ENCODE data around the gene AGAP3. TPM values are rescaled to one million over a fixed set of nuclear protein-coding genes. Genes with fewer than 3 reads are reported as not detected.

AGAP3 gene
- total RNA-seq (ENCODE audit: low replicate concordance) = 31.1 and 36.3 TPM in 2 replicates

DNA sequence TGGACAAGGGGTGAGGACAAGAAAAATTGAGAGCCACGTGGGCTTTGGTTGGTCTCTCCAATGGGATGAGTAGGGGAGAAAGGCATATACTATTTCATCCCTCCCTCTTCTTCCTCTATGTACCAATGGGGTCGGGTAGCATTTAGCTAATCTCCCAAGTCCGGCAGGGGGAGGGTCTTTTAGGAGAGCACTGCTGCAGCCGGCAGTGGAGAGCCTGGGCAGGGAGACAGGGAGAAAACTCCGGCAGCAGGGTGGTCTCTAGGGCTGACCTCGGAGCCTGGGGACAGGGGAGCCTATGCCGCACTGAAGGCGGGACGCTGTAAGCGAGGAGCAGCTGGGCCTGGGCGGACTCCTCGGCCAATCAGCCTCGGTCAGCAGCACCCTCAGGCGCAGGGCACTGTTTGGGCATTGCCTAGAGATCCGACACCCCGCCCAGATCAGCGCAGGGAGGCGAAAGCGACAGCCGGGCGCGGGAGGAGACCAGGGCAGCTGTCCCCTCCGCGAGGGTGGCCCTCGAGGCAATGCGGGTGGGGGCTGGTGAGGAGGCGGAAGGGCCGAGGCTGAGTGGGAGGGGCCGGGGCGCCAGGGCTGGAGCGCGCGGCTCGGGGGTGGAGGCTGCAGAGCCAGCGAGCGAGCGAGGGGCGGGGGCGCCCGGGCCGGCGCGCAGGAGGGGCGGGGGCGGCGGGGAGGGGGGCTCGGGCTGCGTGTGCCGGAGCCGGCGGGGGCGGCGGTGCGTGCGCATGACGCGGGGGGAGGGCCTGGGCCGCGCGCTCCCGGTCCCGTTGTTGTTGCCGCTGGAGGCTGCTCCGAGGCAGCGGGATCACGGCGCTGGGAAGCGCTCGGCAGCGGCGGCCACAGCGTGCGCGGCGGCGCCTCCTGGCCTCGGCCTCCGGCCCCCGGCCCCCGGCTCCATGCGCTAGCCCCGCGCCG lies at the start of gene AGAP3:
AGAP3 (plus strand) TSS at position 785 of the 930 bp plus-strand sequence. CDS start 267 bp downstream, outside the sequence.

GRCh38 chr7:151047976-151048815 lies 38.1 kb upstream of the AGAP3 start, which contains the start of gene ASIC3:
TSS of gene ASIC3 (plus strand) at chr7:151048531. CDS start at chr7:151048886, 355 bp downstream.

GRCh38 chr7:151057506-151057988 lies 28.7 kb upstream of the AGAP3 start, which contains the start of gene CDK5:
TSS of gene CDK5 (minus strand) at chr7:151057897. CDS start at chr7:151057848, 49 bp downstream.

DNA sequence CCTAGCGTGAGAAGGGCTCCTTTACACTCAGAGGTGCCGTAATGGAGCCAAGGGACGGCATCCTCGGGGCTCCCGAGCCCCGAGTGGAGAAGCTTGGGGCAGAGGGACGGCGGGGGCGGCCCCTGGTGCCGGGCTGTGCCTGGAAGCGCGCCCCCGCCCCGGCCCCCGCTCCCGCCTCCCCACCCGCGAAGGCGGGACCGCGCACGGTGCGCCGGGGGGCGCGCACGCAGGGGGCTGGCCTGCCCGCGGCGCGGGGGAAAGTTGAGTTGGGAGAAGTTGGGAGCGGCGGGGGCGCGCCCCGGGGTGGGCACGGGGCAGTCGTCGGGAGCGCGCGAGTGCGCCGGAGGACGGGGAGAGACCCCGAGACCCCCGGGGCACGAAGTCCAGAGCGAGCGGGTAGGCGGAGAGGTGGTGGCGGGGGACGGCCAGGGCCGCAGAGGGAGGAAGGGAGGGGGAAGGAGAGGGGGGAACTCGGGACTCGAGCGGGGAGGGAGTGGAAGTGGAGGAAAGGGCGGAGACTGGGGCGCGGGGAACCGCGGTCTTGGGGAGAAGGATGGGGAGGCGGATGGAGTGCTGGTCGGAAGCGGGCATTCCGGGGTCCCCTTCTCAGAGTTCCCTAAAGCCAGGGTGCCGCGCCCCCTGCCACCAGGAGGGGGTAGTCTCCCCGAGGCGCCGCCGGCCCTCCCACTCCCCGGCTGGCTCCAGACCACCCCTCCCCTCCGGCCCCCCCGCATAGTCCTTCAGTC lies 26.7 kb upstream of the AGAP3 start, which contains the start of gene SLC4A2:
SLC4A2 (plus strand) TSS at position 223 of the 746 bp plus-strand sequence. CDS start 2,399 bp downstream, outside the sequence.

DNA sequence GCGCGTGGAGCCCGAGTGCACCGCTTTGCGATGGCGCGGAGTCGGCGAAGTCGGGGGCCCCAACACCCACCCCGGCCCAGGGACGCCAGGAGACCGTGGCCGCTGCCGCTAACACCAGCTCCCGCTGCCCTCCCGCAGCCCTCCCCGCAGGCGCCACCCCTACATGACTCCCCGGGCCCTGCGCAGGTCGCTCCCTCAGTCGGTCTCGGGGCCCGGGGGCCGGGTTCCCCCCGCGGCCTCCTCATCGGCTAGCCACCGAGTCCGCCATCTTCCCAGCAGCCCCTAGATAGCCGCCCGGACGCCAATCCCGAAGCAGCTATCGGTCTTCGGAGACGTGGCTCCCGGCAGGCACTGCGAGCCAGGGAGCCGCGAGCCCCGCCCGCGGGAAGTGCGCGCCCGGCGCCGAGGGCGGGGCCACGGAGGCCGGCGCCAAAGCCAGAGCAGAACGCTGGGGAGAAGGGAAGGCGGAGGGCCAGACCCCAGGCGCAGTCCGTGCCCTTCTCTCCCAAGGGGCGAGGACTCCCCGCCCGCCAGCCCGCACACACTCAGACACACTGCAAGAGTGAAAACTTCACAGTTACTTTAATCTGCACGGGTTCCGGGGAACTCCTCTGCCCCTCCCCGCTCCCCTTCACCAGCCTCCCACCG lies 5.6 kb upstream of the AGAP3 start, which contains the start of gene FASTK:
FASTK (minus strand) TSS at position 288 of the 648 bp plus-strand sequence; CDS start at position 245, 43 bp downstream.

GRCh38 chr7:151083071-151083823 lies 3.0 kb upstream of the AGAP3 start, which contains the start of gene TMUB1:
TSS of gene TMUB1 (minus strand) at chr7:151083493. CDS start at chr7:151082563, 930 bp downstream.

DNA sequence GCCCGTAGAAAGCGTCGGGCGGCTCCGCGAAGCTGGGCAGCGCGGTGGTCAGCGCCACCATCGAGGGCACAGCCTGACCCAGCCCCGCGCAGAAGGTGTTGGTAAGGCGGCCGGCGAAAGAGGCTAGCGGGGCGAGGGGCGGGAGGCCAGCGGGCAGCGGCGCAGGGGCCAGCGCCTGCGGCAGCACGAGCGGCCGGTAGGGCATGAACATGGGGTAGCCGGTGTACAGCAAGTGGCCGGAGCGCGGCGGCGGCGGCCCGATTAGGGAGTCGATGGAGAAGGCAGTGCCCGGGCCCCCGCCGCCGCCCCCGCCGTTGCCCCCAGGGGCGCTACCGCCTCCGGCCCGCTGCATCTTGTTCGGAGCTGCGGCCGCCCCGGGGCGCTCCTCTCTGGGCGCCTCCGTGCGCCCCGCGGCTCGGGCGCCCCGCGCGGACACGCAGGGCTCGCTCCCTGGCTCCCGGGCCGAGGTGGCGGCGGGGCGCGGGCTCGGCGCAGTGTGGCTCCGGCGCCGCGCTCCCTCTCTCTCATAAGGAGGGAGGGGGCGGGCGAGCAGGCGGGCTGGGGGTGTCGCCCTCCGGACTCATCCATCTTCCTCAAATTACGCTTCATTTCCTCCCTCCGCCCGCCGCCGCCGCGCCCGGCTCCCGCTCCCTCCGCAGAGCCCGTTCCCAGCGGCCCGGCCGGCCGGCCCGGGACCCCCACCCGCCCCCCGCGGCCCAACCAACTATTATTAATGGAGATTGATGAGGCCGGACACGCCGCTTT lies 81.1 kb downstream of the AGAP3 start, which contains the start of gene GBX1:
GBX1 (minus strand) TSS at position 498 of the 765 bp plus-strand sequence; CDS start at position 352, 146 bp downstream.

DNA sequence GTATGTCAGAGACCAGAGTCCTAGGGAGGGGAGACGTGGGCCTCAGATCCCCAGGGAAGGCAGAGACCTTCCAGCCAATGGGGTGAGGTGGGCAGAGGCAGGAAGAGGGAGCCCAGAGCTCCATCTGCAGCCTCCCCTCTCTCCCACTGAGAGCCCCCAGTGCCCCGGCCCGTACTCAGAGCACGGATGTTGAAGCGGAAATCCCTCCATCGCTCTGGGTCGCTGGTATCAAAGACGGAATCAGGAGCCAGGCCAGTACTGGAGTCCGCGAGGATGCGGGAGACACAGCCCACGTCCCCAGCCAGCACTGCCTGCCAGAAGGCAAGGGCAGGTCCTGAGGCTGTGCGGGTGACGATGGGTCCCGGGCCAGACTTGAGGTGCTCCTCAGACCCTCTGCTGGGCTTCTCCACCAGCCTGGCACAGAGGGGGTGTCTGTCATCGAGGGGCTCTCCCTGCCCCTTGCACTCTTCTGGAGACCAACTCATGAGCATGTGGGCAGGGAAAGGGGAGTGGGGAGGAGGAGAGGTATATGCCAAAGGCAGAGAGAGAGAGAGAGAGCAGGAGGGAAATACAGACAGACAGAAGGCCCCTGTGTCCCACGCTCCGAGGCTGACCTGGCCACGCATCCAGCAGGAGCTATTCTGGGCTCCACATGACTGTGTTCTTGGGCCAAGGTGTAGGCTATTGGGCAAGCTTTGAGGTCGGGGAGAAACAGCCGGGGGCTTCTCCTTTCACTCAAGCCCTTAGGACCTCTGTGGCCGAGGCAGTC lies 100.5 kb downstream of the AGAP3 start, which contains the start of gene ASB10:
ASB10 (minus strand) TSS at position 611 of the 769 bp plus-strand sequence; CDS start at position 491, 120 bp downstream.

Other genes starting within 250 kb of the AGAP3 start
- not detected in 2 replicates for gene AOC1, start 234.0 kb upstream of the AGAP3 start, total RNA-seq (ENCODE audit: low replicate concordance)
- 0.08 TPM in 1 of 2 replicates, not detected in the other for gene KCNH2, start 108.2 kb upstream of the AGAP3 start, total RNA-seq (ENCODE audit: low replicate concordance)
- 0.53 and 1.3 TPM in 2 replicates for gene NOS3, start 95.5 kb upstream of the AGAP3 start, total RNA-seq (ENCODE audit: low replicate concordance)
- gene ATG9B, start 62.0 kb upstream of the AGAP3 start, total RNA-seq (ENCODE audit: low replicate concordance) = 0.23 TPM in 1 of 2 replicates, not detected in the other
- 17.1 and 24.2 TPM in 2 replicates for gene ABCB8, start 58.0 kb upstream of the AGAP3 start, total RNA-seq (ENCODE audit: low replicate concordance)
- gene ASIC3, start 37.9 kb upstream of the AGAP3 start, total RNA-seq (ENCODE audit: low replicate concordance) = 0.23 TPM in 1 of 2 replicates, not detected in the other
- gene CDK5, start 28.6 kb upstream of the AGAP3 start, total RNA-seq (ENCODE audit: low replicate concordance) = 18.5 and 35.2 TPM in 2 replicates
- gene SLC4A2, start 26.9 kb upstream of the AGAP3 start, total RNA-seq (ENCODE audit: low replicate concordance) = 89.1 and 103 TPM in 2 replicates
- 40.1 and 78.2 TPM in 2 replicates for gene FASTK, start 5.7 kb upstream of the AGAP3 start, total RNA-seq (ENCODE audit: low replicate concordance)
- gene TMUB1, start 3.0 kb upstream of the AGAP3 start, total RNA-seq (ENCODE audit: low replicate concordance) = 7.8 and 22.4 TPM in 2 replicates
- gene GBX1, start 81.2 kb downstream of the AGAP3 start, total RNA-seq (ENCODE audit: low replicate concordance) = not detected in 2 replicates
- gene ASB10, start 100.8 kb downstream of the AGAP3 start, total RNA-seq (ENCODE audit: low replicate concordance) = not detected in 2 replicates
- not detected in 2 replicates for gene H2BK1, start 124.0 kb downstream of the AGAP3 start, total RNA-seq (ENCODE audit: low replicate concordance)
- 39.8 and 50.4 TPM in 2 replicates for gene ABCF2, start 140.7 kb downstream of the AGAP3 start, total RNA-seq (ENCODE audit: low replicate concordance)
- gene CHPF2, start 146.0 kb downstream of the AGAP3 start, total RNA-seq (ENCODE audit: low replicate concordance) = 40.2 and 71.5 TPM in 2 replicates
- gene SMARCD3, start 162.2 kb downstream of the AGAP3 start, total RNA-seq (ENCODE audit: low replicate concordance) = 20.7 and 55.0 TPM in 2 replicates

All from smooth muscle cell of the coronary artery (primary cell).